ENCODE measurements around the gene NEURL1B.

DNA sequence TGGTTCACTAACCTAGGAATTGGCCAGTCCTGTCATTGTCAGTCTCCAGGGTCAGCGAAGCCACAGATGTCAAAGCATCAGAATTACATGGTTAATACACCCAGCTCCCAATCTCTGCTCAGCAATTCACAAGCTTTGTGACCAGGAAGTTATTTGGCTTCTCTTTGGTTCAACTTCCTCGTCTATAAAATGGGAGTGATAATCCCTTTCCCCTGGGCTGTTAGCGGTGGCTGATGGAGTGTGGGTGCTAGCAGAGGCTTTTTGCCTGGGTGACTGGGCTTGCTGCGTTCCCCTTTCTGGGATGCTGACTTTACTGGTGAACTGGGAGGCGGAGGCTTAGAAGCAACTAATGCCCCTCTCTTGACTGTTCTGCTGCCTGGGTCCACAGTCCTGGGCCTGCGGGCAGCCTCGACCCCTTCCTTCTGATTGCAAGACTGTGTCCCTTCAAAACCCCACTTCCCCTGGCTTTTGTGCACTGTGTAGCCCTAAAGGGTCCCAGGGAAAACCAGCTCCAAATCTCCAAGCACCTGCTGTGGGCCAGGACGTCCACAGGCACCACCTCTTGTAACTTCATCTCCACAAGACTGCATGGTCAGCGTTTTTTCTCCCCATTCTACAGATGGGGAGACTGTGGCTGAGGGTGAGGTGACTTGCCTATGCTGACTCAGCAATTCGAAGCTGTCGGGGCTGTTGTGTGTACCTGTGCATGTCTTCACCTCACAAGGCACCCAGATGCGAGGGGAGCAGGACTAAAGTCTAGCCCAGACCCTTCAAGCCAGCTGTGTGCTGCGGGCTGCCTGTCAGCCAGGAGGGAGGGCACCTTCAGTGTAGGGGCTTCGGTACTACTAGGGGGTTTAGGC lies 45.2 kb upstream of the NEURL1B start:
- no peak for TF ChIP-seq POLR2AphosphoS5 (IDR thresholded peaks at IDR 0.05)
- TF ChIP-seq POLR2A (IDR thresholded peaks at IDR 0.05) = no peak
- TF ChIP-seq, protein P1, sequence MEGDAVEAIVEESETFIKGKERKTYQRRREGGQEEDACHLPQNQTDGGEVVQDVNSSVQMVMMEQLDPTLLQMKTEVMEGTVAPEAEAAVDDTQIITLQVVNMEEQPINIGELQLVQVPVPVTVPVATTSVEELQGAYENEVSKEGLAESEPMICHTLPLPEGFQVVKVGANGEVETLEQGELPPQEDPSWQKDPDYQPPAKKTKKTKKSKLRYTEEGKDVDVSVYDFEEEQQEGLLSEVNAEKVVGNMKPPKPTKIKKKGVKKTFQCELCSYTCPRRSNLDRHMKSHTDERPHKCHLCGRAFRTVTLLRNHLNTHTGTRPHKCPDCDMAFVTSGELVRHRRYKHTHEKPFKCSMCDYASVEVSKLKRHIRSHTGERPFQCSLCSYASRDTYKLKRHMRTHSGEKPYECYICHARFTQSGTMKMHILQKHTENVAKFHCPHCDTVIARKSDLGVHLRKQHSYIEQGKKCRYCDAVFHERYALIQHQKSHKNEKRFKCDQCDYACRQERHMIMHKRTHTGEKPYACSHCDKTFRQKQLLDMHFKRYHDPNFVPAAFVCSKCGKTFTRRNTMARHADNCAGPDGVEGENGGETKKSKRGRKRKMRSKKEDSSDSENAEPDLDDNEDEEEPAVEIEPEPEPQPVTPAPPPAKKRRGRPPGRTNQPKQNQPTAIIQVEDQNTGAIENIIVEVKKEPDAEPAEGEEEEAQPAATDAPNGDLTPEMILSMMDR (IDR thresholded peaks at IDR 0.05) = no peak
- TF ChIP-seq EP300 (IDR thresholded peaks at IDR 0.05) = no peak

All from gastroesophageal sphincter (tissue), 3 donors.